Measurements from ENCODE around the gene PRR18. TPM values are rescaled to one million over a fixed set of nuclear protein-coding genes. Genes with fewer than 3 reads are reported as not detected.

Gene PRR18
- total RNA-seq, 1 experiment from 2014 or later, result not detected

DNA sequence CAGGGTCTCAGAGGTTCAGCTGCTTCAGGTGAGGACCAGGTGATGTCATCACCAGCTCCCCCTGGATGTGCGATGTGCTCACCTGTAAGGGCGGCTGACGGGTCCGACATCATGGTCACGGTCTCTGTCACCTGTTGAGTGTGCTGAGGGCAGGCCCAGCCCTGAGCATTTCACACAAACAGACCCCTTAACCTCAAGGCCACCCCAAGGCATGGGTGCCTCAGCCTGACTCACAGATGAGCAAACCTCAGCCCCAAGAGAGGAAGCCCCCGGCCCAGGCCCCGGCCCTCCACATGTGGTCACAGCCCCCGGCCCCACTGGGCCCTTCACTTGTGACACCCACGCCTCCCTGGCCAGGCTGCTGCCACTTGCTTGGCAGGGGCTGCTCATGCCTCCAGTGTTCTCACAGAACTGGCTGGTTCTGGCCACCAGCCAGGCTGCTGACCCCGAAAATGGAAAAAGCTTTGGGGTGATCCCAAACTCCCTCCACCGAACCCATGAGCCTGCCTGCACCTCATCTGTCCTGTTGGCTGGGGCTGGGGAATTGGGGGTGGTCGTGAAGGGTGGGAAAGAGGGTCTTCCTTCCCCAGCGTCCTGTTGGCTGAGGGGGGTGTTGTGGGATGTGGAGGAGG, 33.3 kb downstream of the PRR18 start:
- no peak overlapping the region for H3K23ac ChIP-seq (ENCODE audit: insufficient read length, low read depth, low read length)
- H3K4me1 ChIP-seq (ENCODE audit: insufficient read depth, low read length), result 0 out of 2 replicates have a peak, but pooled peaks cover 2% of the 10 kb centered on the region
- H2BK12ac ChIP-seq (ENCODE audit: insufficient read length, low read depth, low read length), result no peak overlapping the region
- no peak overlapping the region for H3T11ph ChIP-seq (ENCODE audit: low read length)
- no peak overlapping the region for H4K5ac ChIP-seq (ENCODE audit: insufficient read length, low read depth, low read length)
- no peaks in the 10 kb centered on the region for H3K79me2 ChIP-seq (ENCODE audit: insufficient read depth, low read length)
- H3K18ac ChIP-seq (ENCODE audit: insufficient read length, low read depth, low read length), result no peak overlapping the region
- no peak for DNase-seq
- H3K56ac ChIP-seq (ENCODE audit: insufficient read length, low read depth, low read length), result no peak overlapping the region
- H2BK5ac ChIP-seq (ENCODE audit: insufficient read length, low read length), result no peak overlapping the region
- H3K27ac ChIP-seq (ENCODE audit: insufficient read length, low read depth, low read length), result no peak overlapping the region
- H4K20me1 ChIP-seq (ENCODE audit: control insufficient read depth, insufficient read depth, insufficient read length), result no peaks in the 10 kb centered on the region
- H3K23me2 ChIP-seq (ENCODE audit: insufficient read length, low read depth, low read length, poor library complexity, severe bottlenecking), result no peaks in the 10 kb centered on the region
- H2BK20ac ChIP-seq (ENCODE audit: low read depth, low read length, poor library complexity, severe bottlenecking), result no peak overlapping the region
- Mint-ChIP-seq H3K27ac (no peak overlapping the region), H3K9me3 (no peaks in the 10 kb centered on the region; a peak in 1 of 5 replicates), H3K4me1 (no peaks in the 10 kb centered on the region), H3K36me3 (ENCODE audit: insufficient read depth in 1 of 3, low read depth in 3 of 3) (no peaks in the 10 kb centered on the region), H3K27me3 (ENCODE audit: low read depth) (peaks cover 59% of the 10 kb centered on the region), H3K4me3 (no peak overlapping the region)
- H2BK120ac ChIP-seq (ENCODE audit: low read depth, low read length, poor library complexity, severe bottlenecking), result no peak overlapping the region
- H3K9me3 ChIP-seq (ENCODE audit: control insufficient read depth, low read depth, low read length), result no peaks in the 10 kb centered on the region
- H3K79me1 ChIP-seq (ENCODE audit: insufficient read depth, low read depth, low read length, poor library complexity, severe bottlenecking), result no peaks in the 10 kb centered on the region
- TF ChIP-seq, protein P1, sequence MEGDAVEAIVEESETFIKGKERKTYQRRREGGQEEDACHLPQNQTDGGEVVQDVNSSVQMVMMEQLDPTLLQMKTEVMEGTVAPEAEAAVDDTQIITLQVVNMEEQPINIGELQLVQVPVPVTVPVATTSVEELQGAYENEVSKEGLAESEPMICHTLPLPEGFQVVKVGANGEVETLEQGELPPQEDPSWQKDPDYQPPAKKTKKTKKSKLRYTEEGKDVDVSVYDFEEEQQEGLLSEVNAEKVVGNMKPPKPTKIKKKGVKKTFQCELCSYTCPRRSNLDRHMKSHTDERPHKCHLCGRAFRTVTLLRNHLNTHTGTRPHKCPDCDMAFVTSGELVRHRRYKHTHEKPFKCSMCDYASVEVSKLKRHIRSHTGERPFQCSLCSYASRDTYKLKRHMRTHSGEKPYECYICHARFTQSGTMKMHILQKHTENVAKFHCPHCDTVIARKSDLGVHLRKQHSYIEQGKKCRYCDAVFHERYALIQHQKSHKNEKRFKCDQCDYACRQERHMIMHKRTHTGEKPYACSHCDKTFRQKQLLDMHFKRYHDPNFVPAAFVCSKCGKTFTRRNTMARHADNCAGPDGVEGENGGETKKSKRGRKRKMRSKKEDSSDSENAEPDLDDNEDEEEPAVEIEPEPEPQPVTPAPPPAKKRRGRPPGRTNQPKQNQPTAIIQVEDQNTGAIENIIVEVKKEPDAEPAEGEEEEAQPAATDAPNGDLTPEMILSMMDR (conservative IDR thresholded peaks at IDR 0.05), result no peak
- WGBS (ENCODE audit: extremely low coverage, insufficient read length, low lambda C conversion rate), result no CpG with 5 or more reads among the region's 13 CpGs
- H2BK15ac ChIP-seq (ENCODE audit: low read depth, low read length), result no peak overlapping the region
- H2AK5ac ChIP-seq (ENCODE audit: insufficient read length, low read length), result no peak overlapping the region
- no peak overlapping the region for H4K91ac ChIP-seq (ENCODE audit: insufficient read length, low read depth, low read length)
- H3K9ac ChIP-seq (ENCODE audit: extremely low read depth, insufficient read length, low read length), result no peak overlapping the region
- no peak overlapping the region for H3K14ac ChIP-seq (ENCODE audit: insufficient read depth, low read length)
- no peak overlapping the region for H4K8ac ChIP-seq (replicated peaks; ENCODE audit: insufficient read length, low read depth, low read length)
- H3K4me2 ChIP-seq (ENCODE audit: insufficient read depth, insufficient read length, low read length), result no peak overlapping the region
- no peak overlapping the region for H2AFZ ChIP-seq (ENCODE audit: low read length)
- no peaks in the 10 kb centered on the region for H3K27me3 ChIP-seq (ENCODE audit: insufficient read depth, low read length)
- H3K4ac ChIP-seq (ENCODE audit: low read depth, low read length), result no peak overlapping the region
